Measurements from ENCODE around the gene GP1BB.
"Not testable (repeated sequence)": the region's sequence is repeated elsewhere in the genome, so short reads cannot be mapped to it uniquely, and the experiment has no call there.

GP1BB gene

DNA sequence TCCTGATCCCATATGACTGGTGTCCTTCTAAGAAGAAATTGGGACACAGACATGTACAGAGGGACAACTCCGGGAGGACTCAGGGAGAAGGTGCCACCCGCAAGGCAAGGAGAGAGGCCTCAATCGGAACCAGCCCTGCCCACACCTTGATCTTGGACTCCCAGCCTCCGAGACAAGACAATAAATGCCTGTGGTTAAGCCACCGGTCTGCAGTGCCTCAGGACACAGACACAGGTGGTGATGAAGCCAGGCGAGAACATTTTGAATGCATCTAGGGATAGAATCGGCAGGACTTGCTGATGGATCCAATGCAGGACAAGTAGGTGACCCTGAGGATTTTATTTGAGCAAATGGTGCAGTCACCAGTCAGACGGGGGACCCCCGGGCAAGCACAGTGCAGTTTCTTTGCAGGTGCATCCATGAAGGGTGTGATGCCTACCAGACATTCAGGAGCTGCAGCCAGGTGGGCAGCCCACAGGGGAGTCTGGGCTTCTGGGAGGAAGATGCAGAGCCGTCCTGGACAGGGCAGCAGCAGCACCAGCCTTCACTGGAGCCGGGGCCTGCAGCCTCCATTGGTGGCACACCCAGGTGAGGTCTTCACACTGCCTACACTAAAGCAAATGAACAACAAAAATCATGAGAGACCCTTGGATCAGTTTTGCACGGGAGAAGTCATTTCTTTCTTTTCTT is 29.2 kb upstream of the GP1BB start:
- FAIRE-seq: no peak

DNA sequence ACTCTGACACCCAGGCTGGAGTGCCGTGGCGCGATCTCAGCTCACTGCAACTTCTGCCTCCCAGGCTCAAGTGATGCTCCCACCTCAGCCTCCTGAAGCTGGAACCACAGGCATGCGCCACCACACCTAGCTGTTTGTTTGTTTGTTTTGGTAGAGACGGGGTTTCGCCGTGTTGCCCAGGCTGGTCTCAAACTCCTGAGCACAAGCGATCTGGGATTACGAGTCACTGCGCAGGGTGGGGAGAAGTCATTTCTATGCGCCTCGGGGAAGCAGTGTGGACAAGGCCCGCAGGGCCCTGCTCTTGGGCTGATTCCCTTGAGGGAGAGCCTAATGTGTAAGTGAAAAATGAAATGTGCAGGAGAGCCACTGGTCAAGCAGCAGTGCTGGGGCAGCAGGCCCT is 28.6 kb upstream of the GP1BB start:
- no peak for FAIRE-seq

- FAIRE-seq: no peak
Measured at GRCh38 chr22:19696504-19697276, 26.6 kb upstream of the GP1BB start.

GRCh38 chr22:19697871-19698270 is 25.5 kb upstream of the GP1BB start:
- FAIRE-seq: not testable (repeated sequence)

DNA sequence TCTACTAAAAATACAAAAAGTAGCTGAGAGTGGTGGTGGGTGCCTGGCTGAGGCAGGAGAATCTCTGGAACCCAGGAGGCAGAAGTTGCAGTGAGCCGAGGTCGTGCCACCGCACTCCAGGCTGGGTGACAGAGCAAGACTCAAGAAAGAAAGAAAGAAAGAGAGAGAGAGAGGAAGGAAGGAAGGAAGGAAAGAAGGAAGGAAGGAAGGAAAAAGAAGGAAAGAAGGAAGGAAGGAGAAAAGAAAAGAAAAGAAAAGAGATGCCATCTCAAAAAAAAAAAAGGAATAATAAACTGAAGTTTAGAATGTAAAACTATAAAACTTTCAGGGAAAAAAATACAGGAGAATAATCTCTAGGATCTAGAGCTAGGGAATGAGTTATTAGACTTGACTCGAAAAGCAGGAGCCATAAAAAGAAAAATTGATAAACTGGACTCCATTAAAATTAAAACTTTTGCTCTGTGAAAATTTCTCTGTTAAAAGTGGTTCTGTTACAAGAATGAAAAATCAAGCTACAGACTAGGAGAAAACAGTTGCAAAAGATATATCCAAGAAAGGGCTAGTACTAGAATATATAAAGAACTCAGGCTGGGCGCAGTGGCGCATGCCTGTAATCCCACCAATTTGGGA is 22.4 kb upstream of the GP1BB start:
- no peak for FAIRE-seq

GRCh38 chr22:19701420-19702145 is 21.8 kb upstream of the GP1BB start:
- FAIRE-seq: no peak

DNA sequence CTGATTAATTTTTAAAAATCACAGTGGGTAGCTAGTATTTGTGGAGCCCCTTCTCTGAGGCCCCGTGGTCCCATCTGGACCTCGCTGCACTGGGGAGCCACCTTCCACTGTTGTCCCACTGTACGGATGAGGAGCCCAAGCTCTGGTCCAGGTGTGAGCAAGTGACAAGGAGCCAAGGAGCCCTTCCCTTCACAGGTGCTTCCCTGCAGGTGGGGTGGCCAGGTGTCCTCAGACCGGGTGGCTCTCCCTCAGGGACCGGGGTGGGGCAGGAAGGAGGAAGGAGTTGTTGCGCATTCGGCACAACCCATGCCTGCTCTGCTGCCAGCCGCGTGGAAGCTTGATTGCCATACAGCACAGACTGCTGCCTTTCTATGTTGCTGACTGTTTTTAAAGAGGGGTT is 19.5 kb upstream of the GP1BB start:
- FAIRE-seq: no peak

DNA sequence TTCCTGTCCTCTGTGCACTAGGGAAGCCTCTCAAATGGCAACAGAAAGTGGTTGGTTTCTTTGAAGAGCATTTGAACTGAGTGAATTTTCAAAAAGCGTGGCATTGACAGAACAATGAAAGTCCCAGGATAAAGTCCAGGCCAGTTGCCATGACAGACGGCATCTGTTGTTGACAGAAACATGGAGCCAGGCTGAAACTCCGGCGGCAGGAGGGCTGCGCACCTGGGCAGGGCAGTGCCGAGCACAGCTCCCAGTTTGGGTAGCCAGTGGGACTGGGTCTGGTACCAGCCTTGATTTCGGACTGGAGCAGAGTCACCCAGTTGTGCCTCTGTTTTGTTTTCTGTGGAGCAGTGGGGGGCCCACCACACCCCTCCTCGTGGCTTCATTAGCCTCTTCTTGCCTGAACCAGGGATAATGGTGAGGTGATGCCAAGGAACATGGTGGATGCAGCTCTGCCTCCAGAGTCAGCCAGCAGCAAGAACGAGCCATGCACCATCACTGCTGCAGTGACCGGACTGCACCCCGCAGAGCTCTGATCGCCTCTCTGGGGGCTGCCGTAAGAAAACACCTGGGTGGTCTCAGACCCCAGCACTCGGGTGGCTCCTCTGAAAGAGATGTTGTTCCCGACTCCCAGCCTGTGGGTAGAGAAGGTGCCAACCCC is 18.9 kb upstream of the GP1BB start:
- FAIRE-seq: no peak

GRCh38 chr22:19705181-19705934 is 18.0 kb upstream of the GP1BB start:
- FAIRE-seq: no peak

DNA sequence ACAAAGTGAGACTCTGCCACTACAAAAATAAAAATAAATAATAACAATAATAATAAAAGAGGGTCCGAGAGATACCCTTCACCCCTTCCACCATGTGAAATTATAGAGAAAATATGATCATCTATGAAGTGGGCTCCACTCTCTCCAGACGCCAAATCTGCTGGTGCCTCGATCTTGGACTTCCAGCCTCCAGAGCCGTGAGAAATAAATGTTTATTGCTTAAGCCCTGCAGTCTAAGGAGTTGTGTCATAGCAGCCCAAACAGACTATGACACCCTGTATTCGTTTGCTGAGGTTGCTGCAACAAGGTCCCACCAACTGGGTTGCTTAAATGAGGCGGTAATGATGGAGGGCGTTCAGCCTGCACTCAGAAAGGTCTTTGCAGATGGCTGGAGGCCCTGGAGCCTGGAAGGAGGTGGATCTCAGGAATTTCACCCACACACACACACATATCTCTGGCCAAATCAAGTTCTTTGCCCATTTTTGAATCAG is 16.6 kb upstream of the GP1BB start:
- no peak for FAIRE-seq

DNA sequence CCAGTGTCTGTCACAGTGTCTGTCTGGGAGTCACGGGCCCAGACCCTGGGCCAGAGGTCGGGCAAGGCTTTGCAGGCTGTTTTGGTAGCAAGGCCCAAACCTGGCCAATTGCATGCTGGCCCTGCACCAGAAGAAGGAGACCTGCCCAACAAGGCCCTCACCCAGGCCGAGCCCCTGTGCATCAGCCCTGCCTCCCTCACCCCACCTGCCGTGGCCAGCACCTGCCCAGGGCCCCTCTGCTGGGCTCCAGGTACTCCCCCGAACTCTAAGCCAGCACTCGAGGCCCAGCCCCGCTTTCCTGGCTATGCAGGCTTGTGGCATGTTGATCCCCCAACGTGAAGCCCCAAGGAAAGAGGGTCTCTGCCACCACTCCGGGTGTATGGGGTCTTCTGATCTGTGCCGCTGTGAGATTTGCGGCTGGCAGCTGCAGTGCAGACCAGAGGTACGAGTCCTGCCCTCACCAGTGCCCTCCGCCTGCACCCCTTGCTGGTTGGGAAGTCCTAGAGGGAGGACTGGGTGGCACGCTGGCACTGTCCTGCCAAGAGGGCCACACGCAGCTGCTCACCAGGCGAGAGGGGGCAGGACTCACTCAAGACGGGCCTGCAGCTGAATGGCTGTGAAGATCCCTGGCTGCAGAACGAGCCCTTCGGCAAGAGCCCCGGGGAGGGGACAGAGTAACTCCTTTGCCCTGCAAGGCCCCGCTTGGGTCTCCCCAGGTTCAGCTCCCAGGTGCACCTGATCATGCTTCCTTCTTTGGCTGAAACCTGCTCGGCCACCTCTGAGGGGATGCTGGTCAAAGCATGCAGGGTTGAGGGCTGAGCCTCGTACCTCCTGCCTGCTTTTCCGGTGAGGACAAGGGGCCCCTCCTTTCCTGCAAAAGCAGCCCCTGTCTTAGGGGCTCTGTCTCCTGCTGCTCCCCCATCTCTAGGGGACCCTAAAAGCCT is 15.7 kb upstream of the GP1BB start:
- no peak for FAIRE-seq

GRCh38 chr22:19708321-19709011 is 14.9 kb upstream of the GP1BB start:
- FAIRE-seq: no peak

DNA sequence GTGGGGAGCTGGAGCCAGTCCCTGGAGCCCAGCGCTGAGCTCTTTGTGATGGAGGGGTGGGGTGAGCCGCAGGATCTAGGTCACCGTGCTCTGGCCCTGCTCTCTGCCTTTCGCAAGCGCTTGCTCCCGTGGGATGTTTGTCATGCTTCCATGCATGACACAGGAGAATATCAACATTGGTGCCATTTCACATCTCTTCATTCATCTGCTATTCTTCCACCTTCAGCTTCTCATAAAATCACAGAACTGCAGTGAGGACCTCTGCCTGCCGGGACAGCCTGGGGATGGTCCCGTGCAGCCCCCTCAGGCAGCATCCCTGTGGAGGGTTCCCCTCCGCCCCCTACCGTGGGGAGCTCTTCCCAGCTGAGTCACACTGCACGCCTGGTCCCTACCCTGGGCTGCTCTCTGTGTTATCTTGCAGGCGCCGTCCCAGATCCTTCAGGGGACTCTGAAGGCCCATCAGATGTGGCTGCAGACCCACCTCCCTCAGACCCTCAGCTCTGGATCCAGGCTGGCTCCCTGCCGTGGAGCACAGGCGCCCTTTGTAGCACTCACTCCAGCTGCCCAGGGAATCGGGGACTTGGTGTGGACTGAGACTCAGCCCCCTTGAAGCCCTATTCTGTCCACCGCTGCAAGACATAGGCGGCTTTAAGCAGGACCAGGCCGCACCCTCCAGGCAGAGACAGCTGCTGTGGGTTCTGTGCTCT is 14.1 kb upstream of the GP1BB start:
- FAIRE-seq: no peak

GRCh38 chr22:19710020-19710768 is 13.1 kb upstream of the GP1BB start:
- no peak for FAIRE-seq

DNA sequence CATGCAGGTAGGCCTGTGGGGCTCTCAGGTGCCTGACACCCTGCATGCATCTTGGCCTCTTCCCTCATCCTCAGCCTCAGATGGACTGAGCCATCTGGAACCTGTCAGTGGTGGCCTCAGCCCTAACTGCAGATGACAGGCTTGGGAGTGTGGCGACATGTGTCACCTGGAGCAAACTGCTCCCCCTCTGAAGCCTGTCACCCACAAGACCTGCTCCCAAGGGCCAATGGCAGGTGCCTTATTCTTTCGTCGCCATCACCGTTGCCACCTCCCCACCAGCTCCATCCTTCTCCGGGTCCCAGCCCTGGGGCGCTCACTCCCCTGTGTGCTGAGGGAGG is 12.6 kb upstream of the GP1BB start:
- no peak for FAIRE-seq

- no peak for FAIRE-seq
Measured at GRCh38 chr22:19713245-19713644, 10.1 kb upstream of the GP1BB start.

DNA sequence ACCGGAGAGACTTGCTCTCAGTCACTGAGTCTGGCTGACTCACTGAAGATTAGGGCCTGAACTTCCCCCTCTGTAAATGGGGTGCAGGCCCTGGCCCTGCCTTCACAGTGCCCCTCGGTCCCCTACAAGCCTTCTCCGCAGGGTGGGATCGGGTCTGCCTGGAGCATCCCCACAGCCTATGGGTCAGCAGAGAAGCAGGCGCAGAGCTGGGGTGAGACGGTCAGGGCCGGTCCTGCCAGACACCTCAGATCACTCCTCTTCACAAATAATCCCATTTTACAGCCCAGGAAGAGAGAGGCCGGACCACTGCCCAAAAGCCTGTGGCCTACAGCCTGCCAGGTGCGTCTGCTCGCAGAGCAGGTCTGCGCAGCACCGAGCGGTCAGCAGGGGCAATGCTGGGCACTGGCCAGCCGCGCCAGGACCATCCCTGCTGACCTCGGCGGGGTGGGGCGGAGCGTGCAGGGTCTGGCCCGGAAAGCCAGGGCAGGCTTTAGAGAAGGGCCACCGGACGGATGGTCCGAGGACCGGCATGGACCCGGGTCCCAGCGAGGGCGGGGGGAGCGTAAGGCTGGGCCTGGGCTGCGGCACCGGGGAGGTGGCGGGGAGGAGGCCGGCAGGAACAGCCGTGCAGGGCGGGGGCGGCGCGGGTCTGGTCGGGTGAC is 9.6 kb upstream of the GP1BB start:
- no peak for FAIRE-seq

All from TTC549 (cell line).